ENCODE measurements around the gene PRKCQ. TPM values are rescaled to one million over a fixed set of nuclear protein-coding genes. Genes with fewer than 3 reads are reported as not detected.
"Not testable (repeated sequence)": the region's sequence is repeated elsewhere in the genome, so short reads cannot be mapped to it uniquely, and the experiment has no call there.

The PRKCQ gene
- total RNA-seq, 4 donors from 2014 or later = 1.8 to 11.6 (median 3.7) TPM

GRCh38 chr10:6445671-6446316 lies 134.3 kb downstream of the PRKCQ start:
- TF ChIP-seq POLR2A (IDR thresholded peaks at IDR 0.05) = no peak
- TF ChIP-seq, protein P1, sequence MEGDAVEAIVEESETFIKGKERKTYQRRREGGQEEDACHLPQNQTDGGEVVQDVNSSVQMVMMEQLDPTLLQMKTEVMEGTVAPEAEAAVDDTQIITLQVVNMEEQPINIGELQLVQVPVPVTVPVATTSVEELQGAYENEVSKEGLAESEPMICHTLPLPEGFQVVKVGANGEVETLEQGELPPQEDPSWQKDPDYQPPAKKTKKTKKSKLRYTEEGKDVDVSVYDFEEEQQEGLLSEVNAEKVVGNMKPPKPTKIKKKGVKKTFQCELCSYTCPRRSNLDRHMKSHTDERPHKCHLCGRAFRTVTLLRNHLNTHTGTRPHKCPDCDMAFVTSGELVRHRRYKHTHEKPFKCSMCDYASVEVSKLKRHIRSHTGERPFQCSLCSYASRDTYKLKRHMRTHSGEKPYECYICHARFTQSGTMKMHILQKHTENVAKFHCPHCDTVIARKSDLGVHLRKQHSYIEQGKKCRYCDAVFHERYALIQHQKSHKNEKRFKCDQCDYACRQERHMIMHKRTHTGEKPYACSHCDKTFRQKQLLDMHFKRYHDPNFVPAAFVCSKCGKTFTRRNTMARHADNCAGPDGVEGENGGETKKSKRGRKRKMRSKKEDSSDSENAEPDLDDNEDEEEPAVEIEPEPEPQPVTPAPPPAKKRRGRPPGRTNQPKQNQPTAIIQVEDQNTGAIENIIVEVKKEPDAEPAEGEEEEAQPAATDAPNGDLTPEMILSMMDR (IDR thresholded peaks at IDR 0.05) = peak in 4 of 6 experiments; percentile 48 to 61 (median 59)
- Histone ChIP-seq H3K27me3 (no peaks in the 10 kb centered on the region), H3K27ac (no peak overlapping the region), H3K4me3 (no peak overlapping the region), H3K36me3 (no peaks in the 10 kb centered on the region), H3K4me1 (no peaks in the 10 kb centered on the region), H3K9me3 (no peaks in the 10 kb centered on the region)
- peak; percentile 35 to 82 (median 61) for DNase-seq

DNA sequence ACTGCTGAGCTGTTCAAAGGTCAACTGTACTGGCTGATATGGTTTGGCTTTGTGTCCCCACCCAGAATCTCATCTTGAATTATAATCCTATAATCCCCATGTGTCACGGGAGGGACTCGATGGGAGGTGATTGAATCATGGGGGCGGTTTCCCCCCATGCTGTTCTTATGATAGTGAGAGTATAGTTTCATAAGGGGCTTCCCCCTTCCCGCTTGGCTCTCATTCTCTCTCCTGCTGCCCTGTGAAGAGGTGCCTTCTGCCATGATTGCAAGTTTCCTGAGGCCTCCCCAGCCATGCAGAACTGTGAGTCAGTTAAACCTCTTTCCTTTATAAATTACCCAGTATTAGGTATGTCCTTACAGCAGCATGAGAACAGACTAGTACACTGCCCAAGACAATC lies 140.2 kb downstream of the PRKCQ start:
- H3K4me1 ChIP-seq, H3K27ac ChIP-seq, DNase-seq, H3K36me3 ChIP-seq, H3K4me3 ChIP-seq, H3K9me3 ChIP-seq, H3K27me3 ChIP-seq: not testable (repeated sequence)

DNA sequence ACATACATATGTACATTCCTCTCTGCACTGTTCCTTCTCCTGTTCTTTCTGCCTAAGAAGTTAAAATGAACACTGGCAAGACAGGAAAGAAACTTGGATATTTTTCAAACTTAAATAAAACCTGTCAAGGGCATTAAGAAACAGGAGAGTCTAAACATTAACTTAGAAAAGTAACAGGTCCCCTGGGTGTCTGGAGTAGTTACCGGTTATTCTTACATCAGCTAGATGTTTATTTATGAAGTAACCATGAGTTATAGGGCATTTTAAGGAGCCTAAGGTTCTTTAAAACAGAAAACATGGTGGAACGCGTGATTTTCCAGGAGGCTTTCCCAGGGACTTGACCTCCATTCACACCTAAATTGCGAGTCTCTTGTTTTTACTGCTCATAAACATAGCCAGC lies 148.2 kb downstream of the PRKCQ start:
- Histone ChIP-seq H3K9me3 (no peaks in the 10 kb centered on the region), H3K27ac (no peak overlapping the region)

DNA sequence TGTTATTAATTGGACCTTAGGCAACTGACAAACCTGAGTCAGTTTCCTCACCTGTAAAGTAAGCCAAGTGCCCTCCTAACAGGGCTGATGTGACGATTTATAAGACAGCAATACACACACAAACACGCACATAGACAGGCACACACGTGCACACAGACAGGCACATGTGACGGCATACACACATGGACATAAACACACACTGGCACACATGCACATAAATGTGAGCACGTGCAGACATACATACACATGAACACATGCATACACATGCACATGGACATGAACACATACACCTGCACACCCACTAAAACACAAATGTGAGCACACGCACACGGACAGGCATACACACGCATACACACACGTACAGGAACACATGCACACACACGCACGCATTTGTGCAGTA lies 148.9 kb downstream of the PRKCQ start:
- Histone ChIP-seq H3K36me3 (no peaks in the 10 kb centered on the region), H3K27ac (no peak overlapping the region), H3K4me3 (no peak overlapping the region), H3K4me1 (no peaks in the 10 kb centered on the region), H3K9me3 (no peaks in the 10 kb centered on the region), H3K27me3 (no peaks in the 10 kb centered on the region)
- DNase-seq = no peak
- TF ChIP-seq, protein P1 (IDR thresholded peaks at IDR 0.05) = no peak
- no peak for TF ChIP-seq POLR2A (IDR thresholded peaks at IDR 0.05)

More for the DNA sequence above, 148.2 kb downstream of the PRKCQ start:
- TF ChIP-seq POLR2A (IDR thresholded peaks at IDR 0.05) = no peak
- TF ChIP-seq, protein P1 (IDR thresholded peaks at IDR 0.05) = no peak
- no peak overlapping the region for H3K4me3 ChIP-seq
- no peak for DNase-seq
- no peaks in the 10 kb centered on the region for H3K36me3 ChIP-seq
- no peaks in the 10 kb centered on the region for H3K27me3 ChIP-seq
- no peaks in the 10 kb centered on the region for H3K4me1 ChIP-seq

DNA sequence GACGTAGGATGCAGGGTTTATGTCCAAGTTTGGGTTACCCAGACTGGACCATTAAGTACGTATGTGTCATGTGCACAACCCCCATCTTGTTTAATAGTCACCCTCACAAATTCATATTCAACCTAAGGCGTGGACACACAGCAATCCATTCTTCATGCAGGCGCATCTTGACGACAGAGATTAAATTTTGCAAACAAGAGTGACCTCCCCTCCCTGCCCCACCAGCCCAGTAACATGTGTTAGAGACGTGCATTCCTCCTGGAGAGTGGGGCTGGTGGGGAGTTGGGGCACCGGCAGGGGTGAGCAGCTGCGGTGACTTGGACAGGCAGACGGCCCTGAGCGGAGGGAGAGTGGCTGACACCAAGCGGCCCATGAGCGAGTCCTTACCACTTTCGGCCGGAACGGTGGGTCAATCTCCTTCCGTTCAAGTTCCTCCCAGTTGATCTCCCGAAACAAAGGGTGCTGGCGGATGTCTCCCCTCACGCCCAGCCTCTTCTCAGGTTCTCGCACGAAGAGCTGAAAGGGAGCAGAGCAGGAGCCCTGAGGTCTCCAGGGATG lies 149.6 kb downstream of the PRKCQ start:
- no peaks in the 10 kb centered on the region for H3K9me3 ChIP-seq
- H3K4me1 ChIP-seq = no peaks in the 10 kb centered on the region
- no peaks in the 10 kb centered on the region for H3K36me3 ChIP-seq
- no peaks in the 10 kb centered on the region for H3K27me3 ChIP-seq
- no peak overlapping the region for H3K4me3 ChIP-seq
- H3K27ac ChIP-seq = no peak overlapping the region
- no peak for DNase-seq
- TF ChIP-seq POLR2A (IDR thresholded peaks at IDR 0.05) = no peak

DNA sequence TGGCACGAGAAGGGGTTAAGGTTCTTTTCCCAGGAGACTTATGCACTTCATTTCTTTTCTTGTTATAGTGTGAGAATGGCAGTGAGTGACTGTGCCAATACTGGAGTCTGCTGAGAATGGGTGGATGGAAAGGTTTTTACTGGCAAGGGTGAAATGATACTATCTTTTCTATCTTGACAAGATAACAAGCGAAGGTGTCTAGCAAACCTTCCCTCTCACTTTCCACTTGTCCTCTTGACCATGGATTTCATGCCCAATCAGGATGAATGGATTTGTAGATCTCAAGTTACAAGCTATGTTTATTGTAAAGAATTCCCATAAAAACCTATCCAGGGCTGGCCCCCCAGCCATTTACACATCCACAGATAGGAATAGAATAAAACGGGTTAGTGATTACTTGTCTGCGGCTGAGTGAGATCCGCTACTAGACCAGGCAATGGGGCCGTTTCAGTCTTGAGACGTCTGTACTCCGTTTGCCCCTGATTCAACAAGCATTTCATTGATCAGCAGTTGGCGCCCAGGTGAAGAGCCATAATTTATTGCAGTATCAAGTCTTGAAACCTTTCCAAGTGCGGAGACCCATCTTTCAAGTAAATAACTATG lies 152.6 kb downstream of the PRKCQ start:
- H3K36me3 ChIP-seq = no peaks in the 10 kb centered on the region
- no peak for DNase-seq
- no peaks in the 10 kb centered on the region for H3K9me3 ChIP-seq
- H3K4me3 ChIP-seq = no peak overlapping the region
- H3K27me3 ChIP-seq = no peaks in the 10 kb centered on the region
- TF ChIP-seq POLR2A (IDR thresholded peaks at IDR 0.05) = no peak
- TF ChIP-seq, protein P1 (IDR thresholded peaks at IDR 0.05) = no peak
- H3K4me1 ChIP-seq = no peaks in the 10 kb centered on the region
- H3K27ac ChIP-seq = no peak overlapping the region

Data from Peyer's patch (tissue), 4 donors.